GM21423 (cell line): ENCODE data around the gene ZNF516.
"Not testable (repeated sequence)": the region's sequence is repeated elsewhere in the genome, so short reads cannot be mapped to it uniquely, and the experiment has no call there.

Experiments used
- ATAC-seq: cut with Tn5 transposase; IDR thresholded peaks from one replicate; pipeline ENCODE4 v1.9.1; 2021; ENCODE audit warnings: mild to moderate bottlenecking, moderate library complexity; ENCODE audit not compliant: unreplicated experiment

The ZNF516 gene

DNA sequence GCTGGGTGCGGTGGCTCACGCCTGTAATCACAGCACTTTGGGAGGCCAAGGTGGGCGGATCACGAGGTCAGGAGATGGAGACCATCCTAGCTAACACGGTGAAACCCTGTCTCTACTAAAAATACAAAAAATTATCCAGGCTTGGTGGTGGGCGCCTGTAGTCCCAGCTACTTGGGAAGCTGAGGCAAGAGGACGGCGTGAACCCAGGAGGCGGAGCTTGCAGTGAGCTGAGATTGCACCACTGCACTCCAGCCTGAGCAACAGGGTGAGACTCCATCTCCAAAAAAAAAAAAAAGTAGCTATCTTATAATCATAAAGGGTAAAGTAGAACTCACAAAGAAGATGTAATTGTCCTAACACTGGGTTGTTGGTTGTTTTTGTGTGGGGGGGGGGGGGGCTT is 21.5 kb downstream of the ZNF516 start:
- not testable (repeated sequence) for ATAC-seq

- ATAC-seq, result no peak
Observed at GRCh38 chr18:76472829-76473228, 22.2 kb downstream of the ZNF516 start.

DNA sequence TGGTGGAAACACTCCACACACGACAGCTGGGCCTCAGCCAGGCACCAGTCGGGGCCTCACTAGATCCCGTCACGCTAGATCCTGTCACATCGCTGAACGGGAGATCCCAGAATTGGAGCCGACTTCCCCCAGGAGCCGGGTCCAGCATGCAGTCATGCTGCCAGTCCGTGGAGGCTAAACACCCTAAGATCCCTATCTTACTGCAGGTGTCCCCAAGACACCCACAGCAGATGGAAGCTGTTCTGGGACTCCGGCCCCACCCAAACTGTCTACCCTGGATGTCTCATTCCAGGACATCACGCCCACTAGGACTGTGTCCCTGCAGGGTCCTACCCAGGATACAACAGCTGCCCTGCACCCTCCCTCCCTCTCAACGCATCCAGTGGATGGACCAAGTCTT is 23.4 kb downstream of the ZNF516 start:
- no peak for ATAC-seq

DNA sequence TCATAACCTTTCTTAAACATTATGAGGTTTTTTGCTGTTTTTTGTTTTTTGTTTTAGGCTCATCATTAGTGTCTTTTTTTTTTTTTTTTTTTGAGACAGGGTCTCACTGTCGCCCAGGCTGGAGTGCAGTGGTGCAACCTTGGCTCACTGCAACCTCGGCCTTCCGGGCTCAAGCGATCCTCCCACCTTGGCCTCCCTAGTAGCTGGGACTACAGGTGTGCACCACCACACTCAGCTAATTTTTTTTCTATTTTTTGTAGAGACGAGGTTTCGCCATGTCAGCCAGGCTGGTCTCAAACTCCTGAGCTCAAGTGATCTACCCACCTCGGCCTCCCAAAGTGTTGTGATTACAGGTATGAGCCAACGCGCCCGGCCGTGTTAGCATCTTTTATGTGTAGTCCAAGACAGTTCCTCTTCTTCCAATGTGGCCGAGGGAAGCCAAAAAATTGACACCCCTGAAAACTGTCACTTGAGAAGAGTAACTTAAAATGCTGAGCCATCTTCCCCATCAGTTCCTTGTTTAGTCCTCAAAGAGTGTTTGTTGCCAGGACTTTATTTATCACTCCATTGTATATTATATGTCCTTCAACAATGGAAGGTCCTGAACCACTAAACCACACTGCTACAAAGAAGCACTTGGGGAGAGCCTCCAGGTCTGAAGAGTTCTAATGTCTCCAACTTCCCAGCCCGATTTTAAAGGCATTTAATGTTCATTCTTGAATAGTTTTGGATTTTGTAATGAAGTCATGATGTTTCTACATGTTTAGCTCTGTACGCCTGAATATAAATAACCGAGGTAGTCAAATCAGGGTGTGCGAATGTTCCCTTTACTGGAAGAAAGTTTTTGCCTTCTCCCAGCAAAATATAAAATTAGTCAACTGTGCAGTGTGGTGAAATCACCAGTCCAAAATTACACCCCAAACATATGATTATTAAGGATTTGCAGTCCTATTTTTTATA is 26.4 kb downstream of the ZNF516 start:
- no peak for ATAC-seq

- ATAC-seq, result no peak
Observed at GRCh38 chr18:76467371-76468190, 27.5 kb downstream of the ZNF516 start.

DNA sequence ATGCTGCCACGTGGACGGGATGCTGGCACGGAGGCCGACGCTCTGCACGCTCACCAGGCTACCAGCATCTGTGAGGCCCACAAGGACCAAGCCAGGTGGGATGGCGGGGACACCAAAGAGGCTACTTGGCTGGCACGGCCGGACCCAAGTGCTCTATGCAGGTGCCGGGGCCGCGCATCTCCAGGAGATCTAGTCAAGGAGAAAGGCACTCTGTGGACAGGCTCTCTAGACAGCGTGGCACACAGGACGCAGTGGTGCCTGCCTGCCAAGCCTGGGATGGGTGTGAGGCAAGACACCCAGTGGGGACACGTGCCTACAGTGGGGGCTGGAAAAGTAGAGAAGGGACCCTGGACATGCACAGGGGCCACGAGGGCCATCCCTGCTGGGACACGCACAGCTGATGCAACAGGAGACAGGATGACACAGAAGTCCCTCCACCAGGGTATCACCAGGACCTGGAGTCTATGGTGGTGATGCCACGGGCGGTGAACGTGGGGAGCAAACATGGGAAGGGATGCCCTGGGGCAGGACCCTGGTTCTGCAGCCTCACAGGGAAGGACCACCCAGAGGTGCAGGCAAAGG is 28.5 kb downstream of the ZNF516 start:
- no peak for ATAC-seq

DNA sequence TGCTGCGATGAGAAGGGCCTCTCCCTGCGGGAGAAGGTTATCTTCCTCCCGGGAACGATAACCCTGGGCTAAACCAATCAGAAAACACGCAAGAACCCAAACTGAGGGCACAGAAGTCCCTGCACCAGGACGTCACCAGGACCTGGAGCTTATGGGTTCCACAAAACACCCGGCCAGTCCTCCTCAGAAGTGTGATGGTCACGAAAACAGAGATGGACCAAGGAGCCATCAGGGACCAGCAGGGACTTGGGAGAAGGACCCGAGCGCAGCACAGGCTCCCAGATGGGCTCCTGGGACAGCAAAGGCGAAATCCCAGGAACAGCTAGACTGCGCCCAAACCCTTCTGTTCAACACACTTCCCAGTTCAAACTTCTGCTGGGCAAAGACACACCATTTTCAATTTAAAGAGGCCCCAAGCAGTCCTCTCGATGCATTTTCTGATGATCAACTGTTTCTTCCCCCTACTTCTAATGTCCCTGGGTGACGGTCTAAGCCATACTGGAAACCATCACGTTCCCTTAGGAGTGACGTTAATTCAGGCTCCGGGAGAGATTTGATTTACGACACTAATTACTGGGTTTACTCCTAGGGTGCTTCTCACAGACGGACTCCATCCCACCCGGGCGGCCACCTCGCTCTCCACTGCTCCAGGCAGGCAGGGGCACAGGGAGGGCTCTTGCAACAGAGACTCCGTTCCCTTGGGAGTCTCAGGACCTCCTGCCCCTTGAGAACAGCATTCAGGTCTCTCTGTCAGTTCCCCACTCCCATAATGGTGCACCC is 29.2 kb downstream of the ZNF516 start:
- no peak for ATAC-seq

DNA sequence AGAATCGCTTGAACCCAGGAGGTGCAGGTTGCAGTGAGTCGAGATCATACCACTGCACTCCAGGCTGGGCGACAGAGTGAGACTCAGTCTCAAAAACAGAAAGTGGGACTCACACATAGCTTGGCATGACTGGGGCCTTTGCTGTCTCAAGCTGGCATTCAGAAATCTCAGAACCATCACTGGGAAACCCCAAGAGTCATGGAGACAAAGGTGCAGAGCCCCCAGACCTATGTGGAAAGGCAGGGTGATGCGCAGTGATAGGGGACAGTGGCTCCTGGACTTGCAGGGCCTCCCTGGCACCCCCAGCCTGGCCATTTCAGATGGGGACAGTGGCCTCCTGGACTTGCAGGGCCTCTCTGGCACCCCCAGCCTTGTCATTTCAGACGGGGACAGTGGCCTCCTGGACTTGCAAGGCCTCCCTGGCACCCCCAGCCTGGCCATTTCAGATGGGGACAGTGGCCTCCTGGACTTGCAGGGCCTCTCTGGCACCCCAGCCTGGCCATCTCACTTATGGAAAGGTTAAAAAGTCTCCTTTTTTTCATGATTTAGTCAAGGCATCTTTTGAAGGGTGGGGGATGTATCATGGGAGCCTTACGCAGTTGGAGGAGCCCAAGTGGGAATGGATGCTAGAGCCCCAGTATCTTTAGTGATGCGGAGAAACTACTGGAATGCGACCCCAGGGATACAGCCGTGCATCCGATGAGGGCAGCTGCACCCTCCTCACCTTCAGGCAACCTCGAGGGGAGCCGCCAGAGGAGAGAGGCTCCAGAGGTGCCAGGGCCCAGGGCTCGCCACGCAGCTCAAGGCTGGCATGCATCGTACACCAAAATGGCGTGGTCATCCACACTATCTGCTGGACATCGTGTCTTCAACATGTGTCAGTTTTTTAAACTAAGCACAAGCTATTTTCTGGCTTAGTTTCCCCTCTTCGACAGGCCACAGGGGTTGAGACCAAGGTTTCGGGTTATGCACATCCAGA is 30.5 kb downstream of the ZNF516 start:
- ATAC-seq, result no peak

DNA sequence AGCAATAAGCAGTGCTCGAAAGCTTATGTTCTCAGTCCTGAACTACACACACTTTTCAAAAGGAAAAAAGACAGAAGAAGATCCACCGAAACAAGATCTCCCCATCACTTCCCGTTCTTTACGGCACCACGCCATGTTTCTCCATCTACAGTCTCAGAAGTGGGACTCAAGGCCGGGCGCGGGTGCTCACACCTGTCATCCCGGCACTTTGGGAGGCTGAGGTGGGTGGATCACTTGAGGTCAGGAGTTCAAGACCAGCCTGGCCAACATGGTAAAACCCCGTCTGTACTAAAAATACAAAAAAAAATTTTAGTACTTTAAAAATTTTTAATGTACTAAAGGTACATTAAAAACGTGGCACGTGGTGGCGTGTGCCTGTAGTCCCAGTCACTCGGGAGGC is 31.2 kb downstream of the ZNF516 start:
- ATAC-seq, result no peak

DNA sequence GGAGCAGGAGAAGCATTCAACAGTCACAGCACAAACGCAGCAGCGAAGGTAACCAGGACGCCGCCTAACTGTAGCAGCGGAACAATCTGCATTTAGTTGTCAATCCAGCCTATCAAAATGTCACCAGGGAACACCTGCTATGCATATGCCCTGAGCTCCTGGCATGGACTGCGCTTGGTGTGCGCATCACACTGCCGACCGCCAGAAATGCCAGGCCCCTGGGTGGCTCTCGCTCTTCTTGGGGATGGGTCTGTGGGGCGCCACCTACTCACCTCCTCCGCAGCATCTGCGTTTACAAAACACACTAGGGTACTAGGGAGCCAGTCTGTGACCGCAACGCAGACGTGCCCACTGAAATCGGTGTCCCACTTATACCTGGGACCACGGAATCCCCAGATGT is 31.7 kb downstream of the ZNF516 start:
- no peak for ATAC-seq

DNA sequence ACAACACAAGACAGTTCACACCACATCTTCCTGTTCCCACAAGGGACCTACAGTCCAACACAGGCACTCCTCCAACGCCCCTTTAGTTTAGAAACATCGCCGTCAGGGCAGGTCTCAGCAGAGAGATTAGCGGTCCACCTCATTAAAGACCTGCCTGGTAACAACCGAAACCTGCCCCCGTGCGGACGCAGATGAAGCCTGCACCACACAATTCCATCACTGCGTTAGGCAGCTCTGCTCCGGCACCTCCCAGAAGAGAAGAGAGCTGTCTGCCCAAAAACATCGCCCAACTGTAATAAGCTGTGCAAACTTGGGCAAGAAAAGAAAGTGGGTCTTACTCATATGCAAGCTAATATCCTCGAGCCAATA is 32.7 kb downstream of the ZNF516 start:
- ATAC-seq, result no peak

DNA sequence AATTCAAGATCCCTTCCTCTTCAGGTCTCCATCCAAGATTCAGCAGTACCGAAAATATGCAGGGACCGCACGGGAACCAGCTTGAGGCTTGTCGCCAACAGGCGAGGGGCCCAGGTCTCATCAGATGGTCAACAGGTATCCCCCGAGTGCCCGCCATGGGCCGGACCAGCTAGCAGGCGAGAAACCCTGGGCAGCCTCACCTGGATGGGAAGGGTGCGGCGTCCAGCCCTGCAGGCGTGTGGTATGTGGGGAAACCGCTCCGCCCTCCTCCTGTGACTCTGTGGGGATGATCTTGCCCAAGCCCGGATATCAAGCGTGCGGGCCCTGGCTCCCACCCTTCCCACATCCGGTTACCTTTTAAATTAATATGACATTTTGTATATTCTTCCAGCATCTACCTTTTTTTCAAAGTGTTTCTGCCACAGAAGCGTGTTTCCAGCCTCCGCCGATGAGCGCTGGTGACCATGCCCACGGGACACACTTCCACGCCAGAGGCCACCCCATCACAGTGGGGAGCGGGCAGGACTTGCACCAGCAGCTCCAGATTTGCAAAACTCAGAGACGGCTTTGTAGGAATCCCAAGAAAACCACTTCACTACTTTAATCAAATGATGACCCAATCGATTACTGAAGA is 33.2 kb downstream of the ZNF516 start:
- no peak for ATAC-seq

DNA sequence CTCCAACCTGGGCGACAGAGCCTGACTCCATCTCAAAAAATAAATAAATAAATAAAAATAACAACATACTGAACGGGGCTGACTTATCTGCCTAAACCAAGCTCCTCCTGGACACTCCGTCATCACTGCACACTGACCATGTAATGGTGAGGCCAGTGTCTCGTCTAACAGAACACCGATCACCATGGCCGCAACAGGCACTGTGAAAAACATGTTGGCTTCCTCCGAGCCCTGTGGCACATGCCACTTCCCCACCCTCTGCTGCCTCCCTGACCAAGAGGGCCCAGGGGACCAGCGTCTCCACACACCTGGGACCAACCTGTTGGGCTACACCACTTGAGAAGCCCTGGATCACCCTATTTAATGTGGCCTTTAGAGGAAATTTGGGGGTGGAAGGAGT is 33.9 kb downstream of the ZNF516 start:
- no peak for ATAC-seq

DNA sequence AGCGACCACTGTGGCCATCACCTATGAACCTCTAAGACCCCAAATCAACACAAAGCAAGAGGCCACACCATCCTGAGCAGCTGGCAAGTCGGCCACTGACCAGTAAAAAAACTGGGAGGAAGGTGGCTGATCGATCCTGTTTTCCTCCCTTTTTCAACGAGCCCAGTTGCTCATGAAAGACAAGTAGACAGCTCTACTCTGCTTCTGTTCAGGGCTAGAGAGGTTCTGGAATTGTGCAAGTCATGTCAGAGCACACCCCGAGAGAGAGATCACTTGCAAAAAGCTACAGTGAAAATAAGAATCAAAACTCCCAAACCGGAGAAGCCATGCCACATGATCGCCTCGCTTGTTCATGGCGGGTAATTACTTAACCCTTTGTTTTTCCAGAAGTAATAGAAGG is 34.6 kb downstream of the ZNF516 start:
- no peak for ATAC-seq

DNA sequence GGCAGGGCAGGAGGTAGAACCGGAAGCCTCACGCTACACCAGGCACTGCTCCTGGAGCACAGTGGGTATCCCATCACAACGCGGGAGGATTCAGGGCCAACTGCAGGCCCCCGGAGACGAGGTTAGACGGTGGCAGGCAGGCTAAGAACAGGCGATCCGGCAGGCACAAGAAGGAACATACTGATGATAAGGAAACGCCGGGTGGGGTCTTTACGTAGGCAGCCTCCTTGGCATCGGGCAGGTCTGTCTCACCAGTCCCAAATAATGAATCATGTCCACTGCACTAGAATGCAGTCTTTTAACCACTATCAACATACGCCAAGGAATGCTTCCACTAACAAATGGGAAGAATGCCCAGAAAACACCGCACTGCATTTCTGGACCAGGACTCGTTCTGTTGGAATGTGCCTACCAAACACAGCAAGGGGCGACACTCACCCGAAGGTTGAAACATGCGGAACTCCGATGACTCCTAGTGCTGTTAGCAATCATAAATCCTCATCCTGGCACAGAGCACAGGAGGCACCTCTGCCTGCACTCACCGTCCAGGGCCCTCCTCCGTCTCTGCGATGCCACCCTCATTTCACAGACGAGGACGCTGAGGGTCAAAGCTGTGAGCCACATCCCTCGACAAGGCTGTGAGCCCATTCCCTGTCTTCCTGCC is 35.2 kb downstream of the ZNF516 start:
- ATAC-seq, result no peak

- no peak for ATAC-seq
Observed at GRCh38 chr18:76459312-76459686, 35.7 kb downstream of the ZNF516 start.

DNA sequence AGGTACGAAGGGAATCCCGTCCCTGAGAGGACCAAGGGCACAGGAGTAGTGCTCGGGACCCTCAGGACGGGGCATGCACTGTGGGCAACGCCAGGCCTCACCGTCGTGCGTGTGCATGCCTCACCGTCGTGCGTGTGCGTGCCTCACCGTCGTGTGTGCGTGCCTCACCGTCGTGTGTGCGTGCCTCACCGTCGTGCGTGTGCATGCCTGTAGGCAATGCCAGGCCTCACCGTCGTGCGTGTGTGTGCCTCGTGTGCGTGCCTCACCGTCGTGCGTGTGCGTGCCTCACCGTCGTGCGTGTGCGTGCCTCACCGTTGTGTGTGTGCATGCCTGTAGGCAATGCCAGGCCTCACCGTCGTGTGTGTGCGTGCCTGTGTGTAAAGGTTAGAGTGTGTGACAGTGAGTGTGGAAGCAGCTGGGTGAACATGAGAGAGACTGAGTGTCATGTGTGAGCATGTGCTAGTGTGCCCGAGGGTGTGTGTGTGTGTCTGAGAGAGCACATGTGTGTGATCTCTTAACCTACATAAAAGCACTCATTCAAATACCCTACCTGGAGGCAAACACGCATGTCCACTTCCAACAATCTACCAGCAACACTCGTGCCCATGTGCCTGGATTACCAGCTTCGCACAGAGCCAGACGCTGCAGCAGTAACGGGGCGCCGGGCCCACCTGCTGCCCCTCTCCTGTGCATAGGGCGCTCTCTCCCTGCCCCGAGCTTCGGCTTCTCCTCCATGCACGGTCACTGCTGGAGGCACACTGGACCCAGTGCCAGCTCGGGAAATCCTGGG is 36.3 kb downstream of the ZNF516 start:
- no peak for ATAC-seq

DNA sequence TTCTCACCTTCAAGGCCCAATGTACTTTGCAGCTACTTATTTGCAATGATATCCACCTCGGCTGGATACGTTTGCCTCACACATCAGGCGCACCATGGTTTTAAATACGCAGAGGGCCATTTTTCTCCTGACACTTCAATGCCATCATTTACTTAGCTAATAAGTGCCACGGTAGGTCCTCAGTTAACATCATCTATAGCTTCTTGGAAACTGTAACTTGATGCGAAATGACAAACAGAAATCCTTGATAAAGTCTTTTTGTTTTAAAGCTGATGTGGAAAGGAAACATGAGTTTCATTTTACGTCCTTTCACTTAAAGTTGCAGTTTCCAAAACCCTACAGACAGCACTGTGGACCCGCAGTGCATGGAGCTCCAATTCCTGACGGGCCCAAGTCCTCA is 37.1 kb downstream of the ZNF516 start:
- no peak for ATAC-seq
